Adrenal gland (tissue), 19 donors: ENCODE measurements around the gene DENND5B. TPM values are rescaled to one million over a fixed set of nuclear protein-coding genes. Genes with fewer than 3 reads are reported as not detected.
A peak's percentile ranks its signal among the peaks of the same experiment; 100 is the strongest.

Source experiments
- DNase-seq, 7 donors: peaks; one replicate each; pipeline ENCODE4 v3.0.0-alpha.2; 2019 to 2020
- H3K27ac ChIP-seq, 5 donors: fragments of 200-600 bp; sonication (generic) in 4 of 5; 1 replicate in 3 of 5; 2 replicates in 2 of 5; pipeline versions ENCODE4 v1.5.1 to v1.8.0; 2016 to 2020; ENCODE audit warnings: mild to moderate bottlenecking in 1 of 5
- H3K27me3 ChIP-seq: fragments of 200-600 bp; 2 replicates; pipeline ENCODE4 v1.8.0; 2021
- H3K36me3 ChIP-seq, 2 donors: fragments of 200-600 bp; replicated peaks in 1 of 2; 1 replicate in 1 of 2; 2 replicates in 1 of 2; pipeline versions ENCODE4 v1.5.1 to v1.8.0; 2018 to 2022
- H3K4me1 ChIP-seq, 2 donors: fragments of 200-600 bp; replicated peaks in 1 of 2; 1 replicate in 1 of 2; 2 replicates in 1 of 2; pipeline versions ENCODE4 v1.5.1 to v1.8.0; 2018 to 2021
- H3K4me3 ChIP-seq, 4 donors: fragments of 200-600 bp; sonication (generic) in 3 of 4; one replicate each; pipeline ENCODE4 v1.5.1; 2016 to 2018
- H3K9me3 ChIP-seq, 3 donors: fragments of 200-600 bp; sonication (generic) in 1 of 3; replicated peaks in 1 of 3; 1 replicate in 2 of 3; 2 replicates in 1 of 3; pipeline versions ENCODE4 v1.5.1 to v1.8.0; 2016 to 2021
- CTCF ChIP-seq, 6 experiments: fragments of 450-650 bp in 4 of 6; fragments of 200-600 bp in 2 of 6; sonication (generic) in 1 of 6; IDR thresholded peaks; 1 replicate in 5 of 6; 2 replicates in 1 of 6; pipeline versions ENCODE4 v1.5.1 to v1.8.0; 2016 to 2021; ENCODE audit warnings: antibody characterized with exemption in 6 of 6, mild to moderate bottlenecking in 2 of 6, moderate library complexity in 1 of 6
- POLR2A ChIP-seq, 2 donors: fragments of 450-650 bp; IDR thresholded peaks; one replicate each; pipeline ENCODE4 v1.6.1; 2017; ENCODE audit warnings: antibody characterized with exemption in 2 of 2, mild to moderate bottlenecking in 2 of 2, moderate library complexity in 1 of 2
- WGBS, 4 donors: extraction: QIAGEN DNeasy Blood & Tissue Kit in 2 of 4; methylation state at CpG; one replicate each; pipeline versions ENCODE4 v1.1.5 to v1.1.7; 2013 to 2017; 5-methylcytosine and 5-hydroxymethylcytosine counted together
- intact Hi-C, 2 donors: fragments of 100-400 bp; cut with DNase I; formaldehyde crosslinking; loops; one replicate each; pipeline versions ENCODE4 v1.14.1 to v1.15.0; 2022 to 2023
- long read RNA-seq, 10 donors: library from polyadenylated mRNA in 3 of 10; unstranded in 2 of 10; stranded (forward) in 1 of 10; transcript quantifications; one replicate each; pipeline ENCODE4 v2.0.0 and lab custom pipeline, GENCODE V29; 2021 to 2026
- polyA plus RNA-seq, 3 donors: library from polyadenylated mRNA; stranded (reverse); fragments of 200-250 nt in 2 of 3; fragments of 350-450 nt in 1 of 3; fragmentation: Illumina TruSeq in 1 of 3; extraction: RNeasy Lipid Tissue Mini Kit (QIAGEN cat#74804) in 1 of 3; gene quantifications; one replicate each; pipeline ENCODE4 v1.2.3, GENCODE V29; 2013 to 2014
- total RNA-seq, 9 donors: library from RNA; depleted of rRNA in 4 of 9; stranded (reverse); fragments of >200 nt in 4 of 9; fragments of 120-200 nt in 1 of 9; fragmentation: NEBNext Ultra II Directional in 1 of 9; extraction: Animal tissue kit (Norgen Biotek cat#: 25700) in 1 of 9; gene quantifications; one replicate each; pipeline versions ENCODE4 v1.1.0 to v1.2.4, GENCODE V29; 2013 to 2023
- donor health status: healthy with polysubstance abuse.
- donor health status: Bipolar disorder and iron deficiency.
- donor health status: DM: yes; HTN: yes; CAD: no.
- donor health status: DM: no; HTN: no; CAD: no.
- donor health status: DM: no; HTN: no; CAD: no.
- donor health status: DM: yes; HTN: yes; CAD: no.

The DENND5B gene
- total RNA-seq (10 to 100 TPM; 19.4 to 32.5 (median 27.4) TPM), polyA plus RNA-seq (10 to 100 TPM in 1 of 3 donors, 1 to 10 TPM in 2; 4.2 to 14.4 (median 6.3) TPM)
- long read RNA-seq, donor 1 = 0 reads
- long read RNA-seq, donor 2 = 0 reads
- long read RNA-seq, donor 3, full-length matches to known transcripts = 1 of 6 reads
- long read RNA-seq, donor 3, partial matches to known transcripts = 5 of 6 reads
- long read RNA-seq, donor 3, other reads (novel, unspliced or antisense) = 0 of 6 reads
- long read RNA-seq, donor 4, partial matches to known transcripts = 1 of 3 reads
- long read RNA-seq, donor 4, other reads (novel, unspliced or antisense) = 2 of 3 reads
- long read RNA-seq, donor 5, full-length matches to known transcripts = 1 of 9 reads
- long read RNA-seq, donor 5, partial matches to known transcripts = 4 of 9 reads
- long read RNA-seq, donor 5, other reads (novel, unspliced or antisense) = 4 of 9 reads
- long read RNA-seq, donor 6, partial matches to known transcripts = 0 of 3 reads
- long read RNA-seq, donor 6, other reads (novel, unspliced or antisense) = 3 of 3 reads
- long read RNA-seq, donor 7 = 0 reads
- long read RNA-seq, donor 8, full-length matches to known transcripts = 2 of 2 reads
- long read RNA-seq, donor 8, partial matches to known transcripts = 0 of 2 reads
- long read RNA-seq, donor 8, other reads (novel, unspliced or antisense) = 0 of 2 reads
- long read RNA-seq, donor 9 = 0 reads
- long read RNA-seq, donor 10 = 0 reads

- H3K9me3 ChIP-seq = no peaks in the 10 kb centered on the region
- H3K36me3 ChIP-seq = no peaks in the 10 kb centered on the region
- peaks cover 0 to 14% of the 10 kb centered on the region in 2 donors for H3K4me1 ChIP-seq
- H3K4me3 ChIP-seq = peak within 1 kb of the TSS; percentile 65 to 97 (median 82)
- peak; percentile 77 to 88 (median 84) for DNase-seq
- WGBS, 4 donors = 0 to 1% (median 0%) methylated on average over 4 to 116 of the region's 117 CpGs; no CpG with 5 or more reads in 1 of the 4 donors
- H3K27me3 ChIP-seq = no peaks in the 10 kb centered on the region
- TF ChIP-seq CTCF (IDR thresholded peaks at IDR 0.05) (no peak), POLR2A (IDR thresholded peaks at IDR 0.05) (peak; percentile 71 to 74)
- peak within 1 kb of the TSS; percentile 87 to 99 (median 98) for H3K27ac ChIP-seq
- intact Hi-C loops = no loop called here
Observed at GRCh38 chr12:31590642-31591379, at the start of gene DENND5B. Gene DENND5B (minus strand): TSS chr12:31591136. CDS start chr12:31590832, 304 bp downstream.

GRCh38 chr12:31634620-31635019, 43.7 kb upstream of the DENND5B start:
- H3K27ac ChIP-seq = no peak overlapping the region
- WGBS, 4 donors = 87 to 93% (median 91%) methylated on average over 1 of the region's 1 CpG
- intact Hi-C loops = loop anchor here (5.0 kb wide), 2 partner anchors 232 to 382 kb away; no protein-coding TSS in a partner anchor

GRCh38 chr12:31633464-31633863, 42.5 kb upstream of the DENND5B start:
- TF ChIP-seq CTCF (IDR thresholded peaks at IDR 0.05) = no peak
- no peaks in the 10 kb centered on the region for H3K27me3 ChIP-seq
- H3K4me1 ChIP-seq = peaks cover 6 to 18% of the 10 kb centered on the region in 2 donors
- H3K36me3 ChIP-seq = no peaks in the 10 kb centered on the region
- no peak for DNase-seq
- WGBS, 4 donors = 71 to 94% (median 82%) methylated on average over 4 of the region's 4 CpGs
- intact Hi-C loops = no loop called here
- H3K27ac ChIP-seq = no peak overlapping the region
- no peaks in the 10 kb centered on the region for H3K9me3 ChIP-seq
- no peak overlapping the region for H3K4me3 ChIP-seq

More at GRCh38 chr12:31634620-31635019, 43.7 kb upstream of the DENND5B start:
- Histone ChIP-seq H3K4me3 (no peak overlapping the region), H3K27me3 (no peaks in the 10 kb centered on the region), H3K4me1 (peaks cover 3 to 13% of the 10 kb centered on the region in 2 donors), H3K36me3 (no peaks in the 10 kb centered on the region), H3K9me3 (no peaks in the 10 kb centered on the region)
- no peak for DNase-seq
- no peak for TF ChIP-seq CTCF (IDR thresholded peaks at IDR 0.05)

- TF ChIP-seq POLR2A (IDR thresholded peaks at IDR 0.05) = no peak
- no peak for TF ChIP-seq CTCF (IDR thresholded peaks at IDR 0.05)
- Histone ChIP-seq H3K27ac (no peak overlapping the region), H3K4me3 (no peak overlapping the region), H3K4me1 (peaks cover 6 to 18% of the 10 kb centered on the region in 2 donors), H3K9me3 (no peaks in the 10 kb centered on the region), H3K36me3 (no peaks in the 10 kb centered on the region), H3K27me3 (no peaks in the 10 kb centered on the region)
- intact Hi-C loops = no loop called here
- no peak for DNase-seq
- WGBS, 4 donors = 86 to 98% (median 90%) methylated on average over 11 to 12 of the region's 12 CpGs
Observed at GRCh38 chr12:31631809-31632208, 40.9 kb upstream of the DENND5B start.
